T-cell (primary cell): ENCODE results near the gene POU2F3. TPM values are rescaled to one million over a fixed set of nuclear protein-coding genes. Genes with fewer than 3 reads are reported as not detected.

Source experiments
- ATAC-seq, 4 experiments: fragments of 200-7000 bp in 3 of 4; fragments of 150-1000 bp in 1 of 4; cut with Tn5 transposase; replicated peaks in 1 of 4; 1 replicate in 3 of 4; 2 replicates in 1 of 4; pipeline ENCODE4 v1.10.0; 2021; ENCODE audit warnings: moderate library complexity in 3 of 4, mild to moderate bottlenecking in 2 of 4, moderate number of reproducible peaks in 1 of 4
- CTCF ChIA-PET, 2 donors: fragments of 300-600 bp; sonication (Branson Sonifier 250); formaldehyde crosslinking; loops; one replicate each; lab custom pipeline; 2022; ENCODE audit warnings: antibody characterized with exemption in 2 of 2; lab: Charles Lee
- POLR2A ChIA-PET, 2 donors: fragments of 300-600 bp; sonication (Branson Sonifier 250); formaldehyde crosslinking; loops; one replicate each; lab custom pipeline; 2022; ENCODE audit warnings: antibody characterized with exemption in 2 of 2; lab: Charles Lee
- DNase-seq, 35 experiments: peaks; one replicate each; pipeline versions ENCODE4 v3.0.0 to v3.0.0-alpha.2; 2013 to 2023
- H3K27ac ChIP-seq: one replicate; pipeline ENCODE4 v1.5.1; 2013; ENCODE audit warnings: low read length
- H3K27me3 ChIP-seq, 2 experiments: replicated peaks in 1 of 2; 1 replicate in 1 of 2; 2 replicates in 1 of 2; pipeline versions ENCODE4 v1.6.1 to v1.7.0; 2013; ENCODE audit warnings: low read length in 1 of 2, mixed read lengths in 1 of 2; ENCODE audit not compliant: control insufficient read depth in 2 of 2, insufficient read depth in 2 of 2; ENCODE audit errors: extremely low read depth in 1 of 2
- H3K36me3 ChIP-seq, 2 donors: 1 replicate in 1 of 2; 2 replicates in 1 of 2; pipeline versions ENCODE4 v1.6.1 to v1.7.0; 2013; ENCODE audit warnings: low read length in 1 of 2; ENCODE audit not compliant: control insufficient read depth in 2 of 2, insufficient read depth in 1 of 2; ENCODE audit errors: extremely low read depth in 1 of 2
- H3K4me1 ChIP-seq, 2 experiments: 1 replicate in 1 of 2; 2 replicates in 1 of 2; pipeline versions ENCODE4 v1.6.1 to v1.7.0; 2013; ENCODE audit warnings: low read length in 2 of 2, mixed read lengths in 1 of 2; ENCODE audit not compliant: insufficient read depth in 2 of 2, control insufficient read depth in 1 of 2; ENCODE audit errors: extremely low read depth in 1 of 2
- H3K4me3 ChIP-seq, 2 donors: 1 replicate in 1 of 2; 2 replicates in 1 of 2; pipeline versions ENCODE4 v1.5.1 to v1.7.0; 2013; ENCODE audit warnings: mild to moderate bottlenecking in 2 of 2, low read length in 1 of 2, moderate library complexity in 1 of 2; ENCODE audit not compliant: control insufficient read depth in 1 of 2; ENCODE audit errors: extremely low read depth in 1 of 2
- H3K9me3 ChIP-seq: 2 replicates; pipeline ENCODE4 v1.7.0; 2013
- H3K27ac Mint-ChIP-seq, 2 donors: one replicate each; pipeline ENCODE4 v1.8.0; 2020 to 2021; ENCODE audit warnings: mild to moderate bottlenecking in 2 of 2, mixed read lengths in 2 of 2
- H3K27me3 Mint-ChIP-seq, 2 donors: one replicate each; pipeline ENCODE4 v1.8.0; 2021 to 2022; ENCODE audit warnings: mixed read lengths in 2 of 2
- H3K36me3 Mint-ChIP-seq: one replicate; pipeline ENCODE4 v1.8.0; 2021; ENCODE audit warnings: mixed read lengths
- H3K4me1 Mint-ChIP-seq, 3 donors: one replicate each; pipeline ENCODE4 v1.8.0; 2020 to 2022; ENCODE audit warnings: mixed read lengths in 3 of 3, mild to moderate bottlenecking in 1 of 3
- H3K4me3 Mint-ChIP-seq, 3 donors: one replicate each; pipeline ENCODE4 v1.8.0; 2020 to 2022; ENCODE audit warnings: mild to moderate bottlenecking in 3 of 3, mixed read lengths in 3 of 3, moderate library complexity in 3 of 3
- H3K9me3 Mint-ChIP-seq, 3 donors: one replicate each; pipeline ENCODE4 v1.8.0; 2020 to 2022; ENCODE audit warnings: mixed read lengths in 3 of 3
- WGBS: methylation state at CpG from one replicate; pipeline ENCODE4 v1.1.5; 2013; ENCODE audit warnings: missing lambda C conversion rate; ENCODE audit not compliant: insufficient coverage; 5-methylcytosine and 5-hydroxymethylcytosine counted together
- total RNA-seq, 35 experiments: library from RNA in 6 of 35; stranded (reverse) in 6 of 35; fragments of 120-200 nt in 1 of 35; gene quantifications; one replicate each; pipeline versions ENCODE4 v1.2.1 to v1.2.4 and lab custom pipeline; 2013 to 2026

POU2F3 gene
- total RNA-seq, 5 donors from 2014 or later (not counting 1 experiment from before 2014, with no cell fraction given), result not detected

GRCh38 chr11:120219232-120219937 lies 20.6 kb upstream of the POU2F3 start:
- 89% methylated on average over 13 of the region's 13 CpGs for WGBS

GRCh38 chr11:120219938-120220746 lies 19.8 kb upstream of the POU2F3 start:
- Mint-ChIP-seq H3K36me3 (no peaks in the 10 kb centered on the region), H3K9me3 (no peaks in the 10 kb centered on the region), H3K27ac (no peak overlapping the region), H3K4me3 (no peak overlapping the region), H3K27me3 (peaks cover 2 to 4% of the 10 kb centered on the region in 2 donors), H3K4me1 (peaks cover 8 to 9% (median 8%) of the 10 kb centered on the region in 3 donors)
- ChIA-PET POLR2A (no interaction called here), CTCF (no interaction called here)
- Histone ChIP-seq H3K4me3 (no peak overlapping the region), H3K36me3 (no peaks in the 10 kb centered on the region), H3K9me3 (no peaks in the 10 kb centered on the region), H3K27ac (no peak overlapping the region), H3K4me1 (peaks cover 0 to 4% of the 10 kb centered on the region in 2 experiments), H3K27me3 (peaks cover 0 to 12% of the 10 kb centered on the region in 2 experiments)
- DNase-seq (no peak), ATAC-seq (no peak)
- 63% methylated on average over 8 of the region's 9 CpGs for WGBS

More at GRCh38 chr11:120219232-120219937, 20.6 kb upstream of the POU2F3 start:
- Mint-ChIP-seq H3K27ac (no peak overlapping the region), H3K36me3 (no peaks in the 10 kb centered on the region), H3K4me3 (no peak overlapping the region), H3K4me1 (peaks cover under 1 to 1% (median 1%) of the 10 kb centered on the region in 3 donors), H3K27me3 (peaks cover 0 to 2% of the 10 kb centered on the region in 2 donors), H3K9me3 (no peaks in the 10 kb centered on the region)
- Histone ChIP-seq H3K27me3 (peaks cover 0 to 6% of the 10 kb centered on the region in 2 experiments), H3K4me1 (no peaks in the 10 kb centered on the region), H3K9me3 (no peaks in the 10 kb centered on the region), H3K4me3 (no peak overlapping the region), H3K36me3 (no peaks in the 10 kb centered on the region), H3K27ac (no peak overlapping the region)
- DNase-seq (no peak), ATAC-seq (no peak)
- ChIA-PET POLR2A (no interaction called here), CTCF (interaction anchor here in 1 of 2 donors (0.7 kb wide), 1 partner anchor 473 kb away, joined by 3 read pairs; no protein-coding TSS in a partner anchor)

DNA sequence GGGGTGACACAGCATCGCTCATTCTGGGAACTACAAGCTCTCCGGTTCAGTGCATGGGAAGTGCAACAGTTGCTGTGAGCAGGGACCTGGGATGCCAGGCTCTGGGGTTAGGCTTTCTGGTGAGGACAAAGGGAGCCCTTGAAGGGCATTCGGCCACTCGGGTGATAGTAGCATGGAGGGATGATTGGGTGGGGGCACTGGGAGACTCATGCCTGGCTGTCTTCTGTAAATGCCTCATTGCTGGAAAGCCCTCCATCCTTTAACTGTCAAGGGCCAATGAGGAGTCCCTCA lies 19.2 kb upstream of the POU2F3 start:
- H3K36me3 ChIP-seq, result no peaks in the 10 kb centered on the region
- POLR2A ChIA-PET, result no interaction called here
- Mint-ChIP-seq H3K27ac (no peak overlapping the region), H3K9me3 (no peaks in the 10 kb centered on the region), H3K36me3 (no peaks in the 10 kb centered on the region), H3K4me1 (peaks cover 9 to 10% (median 10%) of the 10 kb centered on the region in 3 donors), H3K27me3 (peaks cover 4% of the 10 kb centered on the region in 2 donors), H3K4me3 (no peak overlapping the region)
- no peak for DNase-seq
- peaks cover 0 to 17% of the 10 kb centered on the region in 2 experiments for H3K27me3 ChIP-seq
- 95% methylated on average over 2 of the region's 4 CpGs for WGBS
- H3K9me3 ChIP-seq, result no peaks in the 10 kb centered on the region
- no peak overlapping the region for H3K27ac ChIP-seq
- H3K4me1 ChIP-seq, result peaks cover 0 to 4% of the 10 kb centered on the region in 2 experiments
- no peak overlapping the region for H3K4me3 ChIP-seq
- ATAC-seq, result no peak
- CTCF ChIA-PET, result no interaction called here

DNA sequence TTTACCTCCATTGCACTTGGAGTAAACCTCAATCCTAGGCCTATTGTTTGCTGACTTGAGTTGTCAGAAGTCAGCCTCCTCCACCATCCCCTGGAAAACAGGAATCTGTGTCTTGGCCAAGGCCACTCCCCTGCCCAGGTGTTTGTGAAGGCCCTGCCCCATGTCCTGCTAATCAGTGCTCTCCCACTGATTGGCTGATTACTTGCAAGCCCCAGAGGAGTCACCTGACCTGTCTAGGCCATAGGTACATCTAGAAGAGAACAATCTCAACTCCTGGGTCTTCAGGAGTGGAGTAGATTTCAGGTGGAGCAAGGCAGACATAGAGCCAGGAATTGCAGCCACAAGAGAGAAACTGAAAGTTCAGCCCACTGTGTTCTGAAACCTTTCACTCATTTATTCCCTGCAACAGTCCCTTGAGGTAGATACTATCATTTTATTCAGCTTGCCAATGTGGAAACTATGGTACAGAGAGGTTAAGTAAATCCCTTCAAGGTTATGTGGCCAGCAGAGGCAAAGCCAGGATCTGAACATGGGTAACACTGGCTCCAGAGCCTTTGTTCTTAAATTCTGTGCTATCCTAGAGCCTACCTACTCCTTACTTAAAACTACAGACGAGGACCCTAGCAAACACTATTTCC lies 18.7 kb upstream of the POU2F3 start:
- no peaks in the 10 kb centered on the region for H3K9me3 Mint-ChIP-seq
- POLR2A ChIA-PET, result no interaction called here
- no peak overlapping the region for H3K27ac ChIP-seq

DNA sequence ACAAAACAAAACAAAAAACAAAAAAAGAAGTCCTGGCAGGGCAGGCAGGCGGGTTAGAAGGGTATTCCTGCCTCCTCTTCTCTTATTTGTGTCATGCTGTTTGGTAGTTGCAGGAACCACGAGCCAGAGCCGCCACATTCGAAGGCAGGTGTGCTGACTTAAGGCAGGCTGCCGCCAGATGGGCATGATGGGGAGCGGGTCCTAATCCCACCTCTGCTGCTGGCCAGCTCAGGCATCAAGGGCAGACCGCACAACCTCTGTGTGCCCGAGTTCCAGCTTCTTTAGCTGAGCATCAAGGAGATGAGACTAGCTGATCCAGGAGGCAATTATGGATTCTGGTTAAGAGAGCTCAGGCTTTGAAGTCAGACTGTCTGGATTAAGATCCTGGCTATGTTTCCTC lies 17.0 kb upstream of the POU2F3 start:
- Histone ChIP-seq H3K4me1 (peaks cover 0 to 4% of the 10 kb centered on the region in 2 experiments), H3K27me3 (peaks cover 0 to 23% of the 10 kb centered on the region in 2 experiments), H3K4me3 (no peak overlapping the region), H3K36me3 (no peaks in the 10 kb centered on the region), H3K27ac (no peak overlapping the region), H3K9me3 (no peaks in the 10 kb centered on the region)
- no peak overlapping the region for H3K27ac Mint-ChIP-seq
- no peak for ATAC-seq
- H3K27me3 Mint-ChIP-seq, result peaks cover 7% of the 10 kb centered on the region in 2 donors
- 79% methylated on average over 4 of the region's 8 CpGs for whole genome bisulfite sequencing
- ChIA-PET CTCF (interaction anchor here in 1 of 2 donors (0.6 kb wide), 1 partner anchor 972 kb away, joined by 3 read pairs; no protein-coding TSS in a partner anchor), POLR2A (no interaction called here)
- H3K9me3 Mint-ChIP-seq, result no peaks in the 10 kb centered on the region
- no peaks in the 10 kb centered on the region for H3K36me3 Mint-ChIP-seq
- H3K4me3 Mint-ChIP-seq, result no peak overlapping the region
- no peak for DNase-seq
- H3K4me1 Mint-ChIP-seq, result peaks cover 10% of the 10 kb centered on the region in 3 donors

More for the DNA sequence above, 18.7 kb upstream of the POU2F3 start:
- H3K27ac Mint-ChIP-seq, result no peak overlapping the region
- CTCF ChIA-PET, result no interaction called here
- H3K27me3 ChIP-seq, result peaks cover 0 to 17% of the 10 kb centered on the region in 2 experiments
- no peaks in the 10 kb centered on the region for H3K36me3 ChIP-seq
- H3K36me3 Mint-ChIP-seq, result no peaks in the 10 kb centered on the region
- no CpG with 5 or more reads among the region's 1 CpG for WGBS
- H3K4me1 Mint-ChIP-seq, result peaks cover 10% of the 10 kb centered on the region in 3 donors
- no peak overlapping the region for H3K4me3 ChIP-seq
- H3K27me3 Mint-ChIP-seq, result peaks cover 7% of the 10 kb centered on the region in 2 donors
- no peak overlapping the region for H3K4me3 Mint-ChIP-seq
- no peaks in the 10 kb centered on the region for H3K9me3 ChIP-seq
- ATAC-seq (no peak), DNase-seq (no peak)
- H3K4me1 ChIP-seq, result peaks cover 0 to 4% of the 10 kb centered on the region in 2 experiments

DNA sequence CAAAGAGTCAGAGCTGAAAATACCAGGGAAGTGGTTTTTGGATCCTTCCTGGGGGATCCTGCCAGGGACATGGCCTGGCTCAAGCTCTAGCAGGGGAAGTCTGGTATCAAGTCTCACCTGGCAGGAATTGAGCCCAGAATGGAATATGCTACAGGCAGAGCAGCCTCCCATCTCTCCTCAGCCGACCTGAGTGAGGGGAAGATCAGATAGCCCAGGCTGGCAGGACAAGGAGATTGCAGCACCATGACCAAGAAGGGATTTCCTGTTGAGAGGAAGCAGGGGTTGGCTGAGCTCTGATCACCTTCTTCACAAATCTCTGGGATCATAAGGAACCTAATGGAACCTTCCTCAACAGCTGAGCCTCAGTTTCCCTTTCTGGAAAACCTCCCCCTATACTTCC lies 16.1 kb upstream of the POU2F3 start:
- DNase-seq, result no peak
- no peak for ATAC-seq
- H3K27ac ChIP-seq, result no peak overlapping the region
- ChIA-PET CTCF (no interaction called here), POLR2A (no interaction called here)
- H3K27me3 ChIP-seq, result peaks cover 0 to 23% of the 10 kb centered on the region in 2 experiments
- no peak overlapping the region for H3K4me3 ChIP-seq
- H3K9me3 Mint-ChIP-seq, result no peaks in the 10 kb centered on the region
- peaks cover 0 to 4% of the 10 kb centered on the region in 2 experiments for H3K4me1 ChIP-seq
- WGBS, result no CpG with 5 or more reads among the region's 1 CpG
- H3K27ac Mint-ChIP-seq, result no peak overlapping the region
- peaks cover 7% of the 10 kb centered on the region in 2 donors for H3K27me3 Mint-ChIP-seq
- no peaks in the 10 kb centered on the region for H3K36me3 ChIP-seq
- H3K9me3 ChIP-seq, result no peaks in the 10 kb centered on the region
- no peaks in the 10 kb centered on the region for H3K36me3 Mint-ChIP-seq
- no peak overlapping the region for H3K4me3 Mint-ChIP-seq
- H3K4me1 Mint-ChIP-seq, result peaks cover 10% of the 10 kb centered on the region in 3 donors
